ENCODE results near the gene FAM50A. TPM values are rescaled to one million over a fixed set of nuclear protein-coding genes. Genes with fewer than 3 reads are reported as not detected.

FAM50A gene
- total and polyA plus RNA-seq, 2 of the 4 experiments (the other 2 are of a cell fraction): 46.4 to 119 TPM

DNA sequence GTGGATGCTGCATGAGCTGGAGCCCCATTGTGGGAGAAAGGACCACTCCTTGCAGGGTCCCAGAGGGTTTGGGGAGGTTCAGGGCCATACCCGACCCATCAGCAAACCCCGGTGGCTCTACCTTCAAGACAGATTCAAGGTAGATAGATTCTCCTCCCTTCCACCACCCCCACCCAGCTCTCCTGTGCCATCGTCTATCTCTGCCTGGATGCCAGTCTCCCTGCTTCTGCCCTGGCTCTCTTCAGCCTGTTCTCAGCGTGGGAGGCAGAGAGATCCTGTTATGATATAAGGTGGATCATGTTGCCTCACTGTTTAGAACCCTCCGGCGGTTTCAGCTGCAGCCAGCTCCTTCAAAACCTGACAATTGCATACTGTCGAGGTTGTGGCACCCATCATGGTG lies 29.7 kb downstream of the FAM50A start:
- DNase-seq (no peak), ATAC-seq (ENCODE audit: low read depth) (no peak)
- no peak overlapping the region for H2BK5ac ChIP-seq (ENCODE audit: low read depth, low read length, poor library complexity, severe bottlenecking)
- CTCF ChIA-PET: no interaction called here
- H4K5ac ChIP-seq (ENCODE audit: low read depth, low read length): no peak overlapping the region
- H3K36me3 ChIP-seq (ENCODE audit: control insufficient read depth, insufficient read depth, low read length): peaks cover 37% of the 10 kb centered on the region
- WGBS, 2 experiments (ENCODE audit: extremely low coverage in 2 of 2, insufficient read length in 1 of 2): no CpG with 5 or more reads among the region's 7 CpGs
- H2BK120ac ChIP-seq (ENCODE audit: low read depth, low read length): no peak overlapping the region
- POLR2A ChIA-PET (ENCODE audit: unreplicated experiment): no interaction called here
- no peak overlapping the region for H4K91ac ChIP-seq (ENCODE audit: insufficient read depth, low read depth, low read length)
- no peaks in the 10 kb centered on the region; a peak in 1 of 4 replicates for H3K79me1 ChIP-seq (ENCODE audit: low read depth in 1 of 2, low read length in 2 of 2)
- peaks cover 2% of the 10 kb centered on the region; the same call in 1 of the 2 replicates for H3K9me3 ChIP-seq (ENCODE audit: control insufficient read depth, insufficient read depth, low read length)
- TF ChIP-seq, protein P1, sequence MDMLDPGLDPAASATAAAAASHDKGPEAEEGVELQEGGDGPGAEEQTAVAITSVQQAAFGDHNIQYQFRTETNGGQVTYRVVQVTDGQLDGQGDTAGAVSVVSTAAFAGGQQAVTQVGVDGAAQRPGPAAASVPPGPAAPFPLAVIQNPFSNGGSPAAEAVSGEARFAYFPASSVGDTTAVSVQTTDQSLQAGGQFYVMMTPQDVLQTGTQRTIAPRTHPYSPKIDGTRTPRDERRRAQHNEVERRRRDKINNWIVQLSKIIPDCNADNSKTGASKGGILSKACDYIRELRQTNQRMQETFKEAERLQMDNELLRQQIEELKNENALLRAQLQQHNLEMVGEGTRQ (IDR thresholded peaks at IDR 0.05; ENCODE audit: low read depth, low read length): no peak
- TF ChIP-seq MXI1 (IDR thresholded peaks at IDR 0.05; ENCODE audit: borderline replicate concordance, low read depth, low read length): no peak
- TF ChIP-seq SMC3 (IDR thresholded peaks at IDR 0.05; ENCODE audit: low read depth, low read length): no peak
- TF ChIP-seq NFE2L2 (IDR thresholded peaks at IDR 0.05; ENCODE audit: low read depth, low read length): no peak
- no peak for TF ChIP-seq MAZ (IDR thresholded peaks at IDR 0.05; ENCODE audit: borderline replicate concordance, low read depth, low read length)
- TF ChIP-seq RAD21 (IDR thresholded peaks at IDR 0.05; ENCODE audit: low read length): no peak
- H4K8ac ChIP-seq (ENCODE audit: low read depth in 2 of 2, low read length in 2 of 2): no peak overlapping the region
- intact Hi-C loops (cut with micrococcal nuclease): no loop called here
- no peak overlapping the region for H3K4me2 ChIP-seq (ENCODE audit: low read depth, low read length)
- H2AK5ac ChIP-seq (ENCODE audit: low read depth, low read length): no peak overlapping the region
- H2AFZ ChIP-seq (replicated peaks; ENCODE audit: low read length, poor library complexity): no peak overlapping the region
- no peak overlapping the region for H3K56ac ChIP-seq (ENCODE audit: extremely low read depth, insufficient read depth, low read length)
- BruUV-seq (replicated peaks): no TSS peak
- no peak overlapping the region for H2BK15ac ChIP-seq (ENCODE audit: low read depth, low read length)
- no peak overlapping the region for H3K9ac ChIP-seq (ENCODE audit: low read depth, low read length)
- no peak overlapping the region for H3K23ac ChIP-seq (ENCODE audit: low read depth, low read length)
- H2AK9ac ChIP-seq (replicated peaks; ENCODE audit: low read depth, low read length, poor library complexity): no peak overlapping the region
- H4K20me1 ChIP-seq (ENCODE audit: insufficient read depth, low read length): no peaks in the 10 kb centered on the region; the same call in 1 of the 2 replicates
- no peaks in the 10 kb centered on the region for H3K9me1 ChIP-seq (ENCODE audit: insufficient read depth, low read length)
- no peak overlapping the region for H3K18ac ChIP-seq (ENCODE audit: low read depth, low read length)
- dilution Hi-C loops (cut with HindIII; ENCODE audit: low sequenced_read_pairs, unreplicated experiment): no loop called here
- H3K27me3 ChIP-seq (ENCODE audit: control insufficient read depth, insufficient read depth, low read length): no peaks in the 10 kb centered on the region
- H3K4ac ChIP-seq (ENCODE audit: low read depth, low read length): no peak overlapping the region
- H3K4me3 ChIP-seq (ENCODE audit: insufficient read depth, low read depth, low read length): no peak overlapping the region
- H3K27ac ChIP-seq (ENCODE audit: insufficient read depth, low read length): no peak overlapping the region
- no peaks in the 10 kb centered on the region for H3K4me1 ChIP-seq (ENCODE audit: control insufficient read depth, insufficient read depth, low read length)
- no peak overlapping the region for H2BK20ac ChIP-seq (ENCODE audit: low read depth, low read length)
- in situ Hi-C loops (cut with MboI; ENCODE audit: low sequenced_read_pairs): no loop called here
- no peak overlapping the region for H3K14ac ChIP-seq (replicated peaks; ENCODE audit: low read depth, low read length)
